Ureter (tissue), 1 donor: ENCODE measurements around the gene SYT9. TPM values are rescaled to one million over a fixed set of nuclear protein-coding genes. Genes with fewer than 3 reads are reported as not detected.
A peak's percentile ranks its signal among the peaks of the same experiment; 100 is the strongest.
"Not testable (repeated sequence)": the region's sequence is repeated elsewhere in the genome, so short reads cannot be mapped to it uniquely, and the experiment has no call there.

ENCODE experiments used
- DNase-seq: peaks from one replicate; pipeline ENCODE4 v3.0.0-alpha.2; 2020; ENCODE audit warnings: low spot score
- total RNA-seq: library from RNA; stranded (reverse); gene quantifications from one replicate; pipeline ENCODE4 v1.2.4, GENCODE V29; 2023
- donor health status: DM: yes; HTN: yes; CAD: no.

Gene SYT9
- total RNA-seq, 1 donor from 2014 or later = 0.60 TPM

DNA sequence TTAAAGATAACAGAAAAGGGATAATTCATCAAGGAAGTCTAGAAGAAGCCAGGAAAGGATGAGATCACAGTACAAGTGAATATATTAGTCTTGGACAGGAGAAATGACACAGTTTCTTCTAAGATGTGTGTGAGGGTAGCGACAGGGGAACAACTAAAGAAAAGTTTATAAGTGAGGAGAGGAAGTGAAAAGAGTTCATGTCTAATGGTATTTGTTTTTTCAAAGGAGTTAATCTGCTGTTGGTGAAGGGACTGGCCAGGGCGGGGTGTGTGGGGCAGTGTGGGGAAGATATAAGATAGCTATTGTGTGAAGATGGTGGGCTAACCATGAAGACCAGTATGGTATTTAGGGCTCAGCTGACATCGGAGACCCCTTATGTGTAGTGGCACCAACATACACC, 254.5 kb downstream of the SYT9 start:
- no peak for DNase-seq

GRCh38 chr11:7508087-7508486, 256.4 kb downstream of the SYT9 start:
- no peak for DNase-seq

DNA sequence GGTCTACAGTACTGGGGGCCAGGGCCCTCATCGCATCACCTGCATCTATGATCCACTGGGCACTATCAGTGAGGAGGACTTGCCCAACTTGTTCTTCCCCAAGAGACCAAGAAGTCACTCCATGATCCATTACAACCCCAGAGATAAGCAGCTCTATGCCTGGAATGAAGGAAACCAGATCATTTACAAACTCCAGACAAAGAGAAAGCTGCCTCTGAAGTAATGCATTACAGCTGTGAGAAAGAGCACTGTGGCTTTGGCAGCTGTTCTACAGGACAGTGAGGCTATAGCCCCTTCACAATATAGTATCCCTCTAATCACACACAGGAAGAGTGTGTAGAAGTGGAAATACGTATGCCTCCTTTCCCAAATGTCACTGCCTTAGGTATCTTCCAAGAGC, 258.3 kb downstream of the SYT9 start:
- no peak for DNase-seq

GRCh38 chr11:7511401-7511800, 259.7 kb downstream of the SYT9 start:
- peak; percentile 63 for DNase-seq

- peak; percentile 82 for DNase-seq
These were observed 261.0 kb downstream of the SYT9 start for GRCh38 chr11:7512525-7513233.

DNA sequence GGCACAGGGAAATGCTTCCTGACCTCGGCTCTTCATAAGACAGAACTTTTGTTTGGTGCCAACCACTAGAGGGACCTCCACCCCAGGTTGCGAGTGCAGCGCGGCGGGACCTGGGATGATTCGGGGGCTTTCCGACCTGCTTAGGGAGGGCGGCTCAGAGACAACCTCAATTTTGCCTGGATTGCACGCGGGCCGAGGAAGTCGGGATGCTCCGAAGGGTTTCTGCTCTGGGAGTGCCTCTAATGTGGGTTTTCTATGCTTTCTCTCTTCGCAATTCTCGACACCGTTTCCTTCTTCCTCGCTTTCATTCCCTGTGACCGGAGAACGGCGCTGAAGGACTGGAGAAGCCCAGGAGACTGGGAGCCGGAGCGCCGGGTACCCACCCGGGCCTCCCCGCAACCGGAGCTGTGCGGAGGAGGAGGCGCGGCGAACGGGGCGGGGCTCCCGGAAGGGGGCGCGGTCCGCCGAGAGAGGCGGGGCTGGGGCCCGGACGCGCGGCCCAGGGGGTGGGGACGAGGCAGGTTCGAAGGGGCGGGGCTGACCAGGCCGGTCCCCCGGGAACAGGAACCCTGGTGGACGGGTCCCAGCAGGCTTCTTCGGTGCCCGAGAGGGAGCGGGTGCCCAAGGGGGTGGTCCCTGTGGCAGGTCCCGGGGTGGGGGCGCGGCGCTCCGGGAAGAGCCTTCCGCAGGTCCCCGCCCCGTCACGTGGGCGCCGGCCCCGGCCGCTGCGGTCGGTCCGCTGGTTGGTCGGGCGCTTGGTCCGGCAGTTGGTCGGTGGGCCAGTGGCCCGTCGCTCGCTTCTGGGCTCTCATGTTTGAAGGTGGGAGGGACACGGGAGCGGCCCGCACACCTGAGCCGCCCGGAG, 261.8 kb downstream of the SYT9 start, which contains the start of gene PPFIBP2:
TSS of gene PPFIBP2 (plus strand) at position 766 of the 865 bp plus-strand sequence. CDS start 35,477 bp downstream, outside the sequence.
- peak; percentile 89 for DNase-seq

GRCh38 chr11:7514099-7514591, 262.4 kb downstream of the SYT9 start:
- DNase-seq = no peak

- DNase-seq = no peak
These were observed 263.8 kb downstream of the SYT9 start for GRCh38 chr11:7515447-7515886.

DNA sequence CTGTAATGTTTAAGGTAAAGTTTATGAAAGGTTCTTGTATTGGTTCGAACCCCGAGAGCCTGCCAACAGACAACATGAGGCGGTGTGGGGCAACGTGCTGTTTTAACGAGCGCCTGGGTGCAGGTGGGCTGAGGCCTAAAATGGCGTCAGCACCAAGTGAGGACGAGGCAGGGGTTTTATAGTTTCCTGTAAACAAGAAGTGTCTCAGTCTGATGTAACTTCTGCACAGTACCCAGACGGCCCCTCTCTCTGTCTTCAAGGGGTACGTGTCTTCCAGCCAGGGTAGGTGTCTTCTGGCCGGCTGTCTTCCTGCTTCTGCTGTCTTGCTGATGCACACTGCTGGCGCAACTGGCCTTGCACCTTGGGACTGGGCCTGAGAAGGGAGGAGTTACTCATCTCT, 264.8 kb downstream of the SYT9 start:
- DNase-seq = no peak

DNA sequence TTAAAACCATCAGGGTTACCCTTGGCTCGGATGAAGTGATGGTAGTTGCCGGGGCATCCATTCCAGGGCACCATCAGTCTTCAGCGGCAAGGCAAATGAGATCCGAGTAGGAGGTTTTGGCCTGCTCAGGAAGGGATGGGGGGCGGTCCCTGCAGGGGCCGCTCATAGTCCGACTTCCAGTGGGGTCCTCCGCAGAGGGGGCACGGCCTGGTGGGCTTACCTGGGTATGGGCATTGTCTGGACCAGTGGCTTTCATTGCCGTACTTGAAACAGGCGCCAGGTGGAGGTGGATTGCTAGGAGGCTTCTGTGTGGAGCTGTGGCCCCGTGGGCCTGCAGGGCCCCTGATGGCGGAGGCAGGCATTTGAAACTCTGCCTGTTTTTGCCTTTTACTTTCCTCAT, 266.0 kb downstream of the SYT9 start:
- not testable (repeated sequence) for DNase-seq

Other genes with a start within 250 kb of the SYT9 start
- gene ZNF214, start 231.6 kb upstream of the SYT9 start, total RNA-seq = 4.3 TPM
- gene NLRP14, start 231.4 kb upstream of the SYT9 start, total RNA-seq = 0.57 TPM
- gene RBMXL2, start 162.9 kb upstream of the SYT9 start, total RNA-seq = not detected
- 13.6 TPM for gene OLFML1, start 233.6 kb downstream of the SYT9 start, total RNA-seq